Loucy (cell line): ENCODE data around the gene SRC.

Experiments
- CTCF ChIP-seq: fragments of 200-600 bp; sonication (generic); conservative IDR thresholded peaks from 2 replicates; pipeline ENCODE4 v1.5.1; 2014; ENCODE audit warnings: mild to moderate bottlenecking, antibody characterized with exemption, low read length
- EZH2phosphoT487 ChIP-seq: fragments of 200-600 bp; IDR thresholded peaks from 2 replicates; pipeline ENCODE4 v1.6.1; 2018; ENCODE audit warnings: antibody characterized with exemption, mild to moderate bottlenecking, moderate library complexity, borderline replicate concordance

- TF ChIP-seq CTCF, result no peak
- no peak for TF ChIP-seq EZH2phosphoT487
Measured at GRCh38 chr20:37364927-37365272, 19.0 kb downstream of the SRC start.
